Gastroesophageal sphincter (tissue), 3 donors: ENCODE results near the gene MALT1.

Experiments used
- EP300 ChIP-seq: sonication (generic); formaldehyde crosslinking; IDR thresholded peaks from one replicate; pipeline ENCODE4 v1.6.1; 2017; ENCODE audit warnings: antibody characterized with exemption, mild to moderate bottlenecking
- POLR2A ChIP-seq, 2 donors: fragments of 450-650 bp; IDR thresholded peaks; one replicate each; pipeline ENCODE4 v1.6.1; 2017; ENCODE audit warnings: antibody characterized with exemption in 2 of 2, mild to moderate bottlenecking in 2 of 2, moderate library complexity in 1 of 2
- POLR2AphosphoS5 ChIP-seq: sonication (generic); formaldehyde crosslinking; IDR thresholded peaks from one replicate; pipeline ENCODE4 v1.6.1; 2017; ENCODE audit warnings: antibody characterized with exemption
- TF ChIP-seq, protein P1 (sequence below), 4 experiments: fragments of 200-600 bp in 2 of 4; fragments of 450-650 bp in 2 of 4; sonication (generic) in 1 of 4; IDR thresholded peaks; one replicate each; pipeline ENCODE4 v1.5.1; 2017 to 2019; ENCODE audit warnings: antibody characterized with exemption in 4 of 4, mild to moderate bottlenecking in 2 of 4, moderate library complexity in 2 of 4

DNA sequence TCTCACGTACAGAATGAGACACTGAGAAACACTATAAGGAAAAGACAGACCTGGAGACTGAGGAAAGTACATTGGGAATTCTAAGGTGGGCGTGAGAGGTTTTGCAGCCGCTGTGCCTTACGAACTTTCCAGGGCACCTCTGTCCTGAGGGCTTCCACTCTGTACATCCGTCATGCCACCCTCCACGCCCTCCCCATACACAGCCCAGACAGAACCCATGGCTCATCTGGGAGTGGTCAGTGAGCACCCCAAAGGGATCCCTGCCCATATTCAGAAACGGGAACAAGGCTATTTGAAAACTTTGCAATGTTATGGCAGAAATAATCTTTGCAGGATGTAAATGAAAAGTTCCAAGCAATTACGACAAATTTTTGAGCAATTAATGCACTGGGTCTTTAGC is 98.1 kb downstream of the MALT1 start:
- TF ChIP-seq, protein P1, sequence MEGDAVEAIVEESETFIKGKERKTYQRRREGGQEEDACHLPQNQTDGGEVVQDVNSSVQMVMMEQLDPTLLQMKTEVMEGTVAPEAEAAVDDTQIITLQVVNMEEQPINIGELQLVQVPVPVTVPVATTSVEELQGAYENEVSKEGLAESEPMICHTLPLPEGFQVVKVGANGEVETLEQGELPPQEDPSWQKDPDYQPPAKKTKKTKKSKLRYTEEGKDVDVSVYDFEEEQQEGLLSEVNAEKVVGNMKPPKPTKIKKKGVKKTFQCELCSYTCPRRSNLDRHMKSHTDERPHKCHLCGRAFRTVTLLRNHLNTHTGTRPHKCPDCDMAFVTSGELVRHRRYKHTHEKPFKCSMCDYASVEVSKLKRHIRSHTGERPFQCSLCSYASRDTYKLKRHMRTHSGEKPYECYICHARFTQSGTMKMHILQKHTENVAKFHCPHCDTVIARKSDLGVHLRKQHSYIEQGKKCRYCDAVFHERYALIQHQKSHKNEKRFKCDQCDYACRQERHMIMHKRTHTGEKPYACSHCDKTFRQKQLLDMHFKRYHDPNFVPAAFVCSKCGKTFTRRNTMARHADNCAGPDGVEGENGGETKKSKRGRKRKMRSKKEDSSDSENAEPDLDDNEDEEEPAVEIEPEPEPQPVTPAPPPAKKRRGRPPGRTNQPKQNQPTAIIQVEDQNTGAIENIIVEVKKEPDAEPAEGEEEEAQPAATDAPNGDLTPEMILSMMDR (IDR thresholded peaks at IDR 0.05), result no peak
- TF ChIP-seq POLR2A (IDR thresholded peaks at IDR 0.05), result no peak
- no peak for TF ChIP-seq EP300
- TF ChIP-seq POLR2AphosphoS5, result no peak
